Liver (tissue), 9 donors: ENCODE data around the gene IREB2. TPM values are rescaled to one million over a fixed set of nuclear protein-coding genes. Genes with fewer than 3 reads are reported as not detected.
A peak's percentile ranks its signal among the peaks of the same experiment; 100 is the strongest.
"Not testable (repeated sequence)": the region's sequence is repeated elsewhere in the genome, so short reads cannot be mapped to it uniquely, and the experiment has no call there.

Experiments used
- DNase-seq: peaks from one replicate; pipeline ENCODE4 v3.0.0-alpha.2; 2017; ENCODE audit warnings: low spot score
- H3K27ac ChIP-seq, 2 donors: one replicate each; pipeline ENCODE4 v1.7.0; 2013; ENCODE audit warnings: inconsistent platforms in 2 of 2, low read length in 2 of 2, control low read depth in 1 of 2, low read depth in 1 of 2, mild to moderate bottlenecking in 1 of 2
- H3K27me3 ChIP-seq, 4 donors: one replicate each; pipeline versions ENCODE4 v1.6.1 to v1.7.0; 2013; ENCODE audit warnings: low read length in 3 of 4, inconsistent platforms in 1 of 4, mild to moderate bottlenecking in 1 of 4, moderate library complexity in 1 of 4; ENCODE audit not compliant: control insufficient read depth in 4 of 4, insufficient read depth in 4 of 4
- H3K36me3 ChIP-seq, 4 donors: one replicate each; pipeline versions ENCODE4 v1.6.1 to v1.7.0; 2013; ENCODE audit warnings: low read length in 3 of 4, mild to moderate bottlenecking in 3 of 4, low read depth in 1 of 4, moderate library complexity in 1 of 4; ENCODE audit not compliant: control insufficient read depth in 4 of 4, insufficient read depth in 3 of 4
- H3K4me1 ChIP-seq, 4 donors: one replicate each; pipeline versions ENCODE4 v1.6.1 to v1.7.0; 2013; ENCODE audit warnings: low read length in 3 of 4, mild to moderate bottlenecking in 3 of 4, moderate library complexity in 1 of 4; ENCODE audit not compliant: control insufficient read depth in 4 of 4, insufficient read depth in 4 of 4
- H3K4me3 ChIP-seq, 3 donors: one replicate each; pipeline versions ENCODE4 v1.6.1 to v1.7.0; 2013; ENCODE audit warnings: low read length in 3 of 3, control low read depth in 1 of 3, low read depth in 1 of 3, mild to moderate bottlenecking in 1 of 3
- H3K9ac ChIP-seq, 2 donors: one replicate each; pipeline ENCODE4 v1.7.0; 2013; ENCODE audit warnings: low read length in 2 of 2, mild to moderate bottlenecking in 2 of 2, moderate library complexity in 2 of 2, control low read depth in 1 of 2, low read depth in 1 of 2
- H3K9me3 ChIP-seq, 4 donors: one replicate each; pipeline versions ENCODE4 v1.6.1 to v1.7.0; 2013; ENCODE audit warnings: low read length in 3 of 4; ENCODE audit not compliant: control insufficient read depth in 4 of 4
- EGR1 ChIP-seq, 2 donors: IDR thresholded peaks; 2 replicates each; pipeline ENCODE4 v1.6.1; 2016 to 2018; ENCODE audit warnings: antibody characterized with exemption in 2 of 2, low read depth in 2 of 2
- FOXA1 ChIP-seq: IDR thresholded peaks from 2 replicates; pipeline ENCODE4 v1.6.1; 2016; ENCODE audit warnings: antibody characterized with exemption
- FOXA2 ChIP-seq: IDR thresholded peaks from 2 replicates; pipeline ENCODE4 v1.6.1; 2016; ENCODE audit warnings: antibody characterized with exemption
- GABPA ChIP-seq, 2 donors: IDR thresholded peaks in 1 of 2; conservative IDR thresholded peaks in 1 of 2; 2 replicates each; pipeline ENCODE4 v1.6.1; 2016; ENCODE audit warnings: antibody characterized with exemption in 2 of 2, mild to moderate bottlenecking in 1 of 2, moderate library complexity in 1 of 2
- HNF4A ChIP-seq, 2 donors: conservative IDR thresholded peaks; 2 replicates each; pipeline ENCODE4 v1.6.1; 2016; ENCODE audit warnings: antibody characterized with exemption in 2 of 2, mild to moderate bottlenecking in 2 of 2
- HNF4G ChIP-seq: IDR thresholded peaks from 2 replicates; pipeline ENCODE4 v1.6.1; 2016; ENCODE audit warnings: antibody characterized with exemption
- RAD21 ChIP-seq, 2 donors: IDR thresholded peaks; 2 replicates each; pipeline ENCODE4 v1.6.1; 2016; ENCODE audit warnings: antibody characterized with exemption in 2 of 2, mild to moderate bottlenecking in 2 of 2
- RXRA ChIP-seq, 2 donors: IDR thresholded peaks; 2 replicates each; pipeline ENCODE4 v1.6.1; 2017 to 2018; ENCODE audit warnings: antibody characterized with exemption in 2 of 2, mild to moderate bottlenecking in 1 of 2
- SP1 ChIP-seq: IDR thresholded peaks from 2 replicates; pipeline ENCODE4 v1.6.1; 2018; ENCODE audit warnings: antibody characterized with exemption, mild to moderate bottlenecking
- YY1 ChIP-seq: IDR thresholded peaks from 2 replicates; pipeline ENCODE4 v1.6.1; 2016; ENCODE audit warnings: antibody characterized with exemption, mild to moderate bottlenecking
- WGBS: extraction: QIAGEN DNeasy Blood & Tissue Kit; methylation state at CpG from one replicate; pipeline ENCODE4 v1.1.7; 2013; 5-methylcytosine and 5-hydroxymethylcytosine counted together
- polyA plus RNA-seq, 2 donors: library from polyadenylated mRNA; stranded (reverse) in 1 of 2; unstranded in 1 of 2; fragments of 200-250 nt in 1 of 2; fragments of >200 nt in 1 of 2; fragmentation: Nextera tagmentation in 1 of 2; extraction: Ambion mirVana in 1 of 2; gene quantifications; one replicate each; pipeline versions ENCODE4 v1.2.1 to v1.2.3, GENCODE V29; 2013 to 2015
- total RNA-seq, 2 donors: library from RNA; depleted of rRNA; stranded (reverse); fragments of >200 nt; gene quantifications; one replicate each; pipeline ENCODE4 v1.2.3, GENCODE V29; 2014
- TF ChIP-seq, protein P1 (sequence below): IDR thresholded peaks from 2 replicates; pipeline ENCODE4 v1.6.1; 2016; ENCODE audit warnings: antibody characterized with exemption
- TF ChIP-seq, protein P2 (sequence below): fragments of 150-350 bp; IDR thresholded peaks from 2 replicates; pipeline ENCODE4 v1.5.1; 2017; ENCODE audit warnings: improper control_type of control experiment, low read depth, low read length; ENCODE audit not compliant: missing input control
- TF ChIP-seq, protein P3 (sequence below): IDR thresholded peaks from 2 replicates; pipeline ENCODE4 v1.6.1; 2016; ENCODE audit warnings: antibody characterized with exemption
- donor health status: healthy.
- donor health status: healthy.
- donor health status: healthy.
- donor health status: healthy.
- donor health status: healthy.

The IREB2 gene
- total and polyA plus RNA-seq, 4 donors: 7.0 to 51.4 (median 17.0) TPM

DNA sequence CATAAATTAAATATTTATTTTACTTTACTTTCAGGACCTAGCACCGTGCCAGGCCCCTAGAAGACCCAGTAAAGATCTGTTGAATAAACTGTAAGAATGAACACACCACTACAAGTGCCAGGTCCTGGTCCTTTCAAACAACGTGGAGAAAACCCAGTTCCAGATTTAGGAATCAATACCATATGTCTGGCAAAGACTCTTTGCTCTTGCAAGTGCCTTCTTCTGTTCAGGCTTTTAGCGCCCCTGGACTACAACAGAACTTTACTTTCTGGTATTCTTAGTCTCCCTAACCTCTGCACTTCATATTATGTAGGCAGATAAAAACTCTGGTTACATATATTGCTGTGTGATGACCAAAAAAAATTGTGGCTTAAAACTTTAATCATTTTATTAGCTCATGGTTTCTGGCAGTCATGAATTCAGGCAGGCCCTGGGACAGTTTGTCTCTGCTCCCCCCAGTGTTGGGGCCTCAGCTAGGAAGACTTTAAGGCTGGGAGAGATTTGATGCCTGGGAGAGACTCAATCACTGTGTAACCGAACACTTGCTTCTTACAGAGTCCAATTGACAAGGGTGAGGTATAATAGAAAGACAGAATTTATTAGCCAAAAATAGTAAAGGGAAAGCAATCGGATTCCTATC lies 99.4 kb downstream of the IREB2 start:
- 87% methylated on average over 5 of the region's 5 CpGs for WGBS
- Histone ChIP-seq H3K27ac (no peak overlapping the region), H3K9ac (no peak overlapping the region), H3K36me3 (peaks cover 0 to 3% (median 2%) of the 10 kb centered on the region in 4 donors), H3K4me1 (peaks cover 0 to 18% (median 10%) of the 10 kb centered on the region in 4 donors), H3K4me3 (no peak overlapping the region), H3K9me3 (no peaks in the 10 kb centered on the region), H3K27me3 (no peaks in the 10 kb centered on the region)
- TF ChIP-seq GABPA (IDR thresholded peaks at IDR 0.05 in 1 of 2, conservative IDR thresholded peaks at IDR 0.05 in 1 of 2): no peak
- TF ChIP-seq FOXA2: no peak
- no peak for DNase-seq

DNA sequence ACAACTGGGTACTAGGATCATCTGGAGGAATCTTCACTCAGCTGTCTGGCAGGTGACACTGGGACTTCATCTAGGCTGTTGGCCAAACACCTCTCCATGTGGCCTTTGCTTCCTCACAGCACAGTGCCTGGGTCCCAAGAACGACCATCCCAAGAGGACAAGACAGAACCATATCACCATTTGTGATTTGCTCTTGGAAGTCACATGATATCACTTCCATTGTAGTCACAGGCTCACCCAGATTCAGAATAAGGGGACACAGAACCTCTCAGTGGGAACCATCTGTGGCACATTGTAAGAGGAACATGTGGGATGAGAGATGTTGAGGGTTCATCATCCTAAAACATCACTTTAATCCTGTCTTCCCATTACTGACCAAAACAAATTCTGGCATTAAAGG lies 100.3 kb downstream of the IREB2 start:
- Histone ChIP-seq H3K36me3 (peaks cover 0 to 8% (median 6%) of the 10 kb centered on the region in 4 donors), H3K4me3 (no peak overlapping the region), H3K9ac (no peak overlapping the region), H3K4me1 (peaks cover 0 to 21% (median 11%) of the 10 kb centered on the region in 4 donors), H3K27ac (no peak overlapping the region), H3K9me3 (no peaks in the 10 kb centered on the region), H3K27me3 (no peaks in the 10 kb centered on the region)
- TF ChIP-seq EGR1 (IDR thresholded peaks at IDR 0.05; ENCODE audit: low read depth in 2 of 2) (no peak), SP1 (no peak), HNF4A (conservative IDR thresholded peaks at IDR 0.05) (no peak), RAD21 (IDR thresholded peaks at IDR 0.05) (no peak), FOXA2 (no peak), HNF4G (no peak), RXRA (IDR thresholded peaks at IDR 0.05) (no peak), YY1 (no peak), GABPA (IDR thresholded peaks at IDR 0.05 in 1 of 2, conservative IDR thresholded peaks at IDR 0.05 in 1 of 2) (no peak), FOXA1 (no peak)
- TF ChIP-seq, protein P1, sequence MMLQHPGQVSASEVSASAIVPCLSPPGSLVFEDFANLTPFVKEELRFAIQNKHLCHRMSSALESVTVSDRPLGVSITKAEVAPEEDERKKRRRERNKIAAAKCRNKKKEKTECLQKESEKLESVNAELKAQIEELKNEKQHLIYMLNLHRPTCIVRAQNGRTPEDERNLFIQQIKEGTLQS: no peak
- TF ChIP-seq, protein P2, sequence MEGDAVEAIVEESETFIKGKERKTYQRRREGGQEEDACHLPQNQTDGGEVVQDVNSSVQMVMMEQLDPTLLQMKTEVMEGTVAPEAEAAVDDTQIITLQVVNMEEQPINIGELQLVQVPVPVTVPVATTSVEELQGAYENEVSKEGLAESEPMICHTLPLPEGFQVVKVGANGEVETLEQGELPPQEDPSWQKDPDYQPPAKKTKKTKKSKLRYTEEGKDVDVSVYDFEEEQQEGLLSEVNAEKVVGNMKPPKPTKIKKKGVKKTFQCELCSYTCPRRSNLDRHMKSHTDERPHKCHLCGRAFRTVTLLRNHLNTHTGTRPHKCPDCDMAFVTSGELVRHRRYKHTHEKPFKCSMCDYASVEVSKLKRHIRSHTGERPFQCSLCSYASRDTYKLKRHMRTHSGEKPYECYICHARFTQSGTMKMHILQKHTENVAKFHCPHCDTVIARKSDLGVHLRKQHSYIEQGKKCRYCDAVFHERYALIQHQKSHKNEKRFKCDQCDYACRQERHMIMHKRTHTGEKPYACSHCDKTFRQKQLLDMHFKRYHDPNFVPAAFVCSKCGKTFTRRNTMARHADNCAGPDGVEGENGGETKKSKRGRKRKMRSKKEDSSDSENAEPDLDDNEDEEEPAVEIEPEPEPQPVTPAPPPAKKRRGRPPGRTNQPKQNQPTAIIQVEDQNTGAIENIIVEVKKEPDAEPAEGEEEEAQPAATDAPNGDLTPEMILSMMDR: no peak
- TF ChIP-seq, protein P3, sequence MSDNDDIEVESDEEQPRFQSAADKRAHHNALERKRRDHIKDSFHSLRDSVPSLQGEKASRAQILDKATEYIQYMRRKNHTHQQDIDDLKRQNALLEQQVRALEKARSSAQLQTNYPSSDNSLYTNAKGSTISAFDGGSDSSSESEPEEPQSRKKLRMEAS: no peak
- no peak for DNase-seq
- WGBS: 72% methylated on average over 1 of the region's 1 CpG

DNA sequence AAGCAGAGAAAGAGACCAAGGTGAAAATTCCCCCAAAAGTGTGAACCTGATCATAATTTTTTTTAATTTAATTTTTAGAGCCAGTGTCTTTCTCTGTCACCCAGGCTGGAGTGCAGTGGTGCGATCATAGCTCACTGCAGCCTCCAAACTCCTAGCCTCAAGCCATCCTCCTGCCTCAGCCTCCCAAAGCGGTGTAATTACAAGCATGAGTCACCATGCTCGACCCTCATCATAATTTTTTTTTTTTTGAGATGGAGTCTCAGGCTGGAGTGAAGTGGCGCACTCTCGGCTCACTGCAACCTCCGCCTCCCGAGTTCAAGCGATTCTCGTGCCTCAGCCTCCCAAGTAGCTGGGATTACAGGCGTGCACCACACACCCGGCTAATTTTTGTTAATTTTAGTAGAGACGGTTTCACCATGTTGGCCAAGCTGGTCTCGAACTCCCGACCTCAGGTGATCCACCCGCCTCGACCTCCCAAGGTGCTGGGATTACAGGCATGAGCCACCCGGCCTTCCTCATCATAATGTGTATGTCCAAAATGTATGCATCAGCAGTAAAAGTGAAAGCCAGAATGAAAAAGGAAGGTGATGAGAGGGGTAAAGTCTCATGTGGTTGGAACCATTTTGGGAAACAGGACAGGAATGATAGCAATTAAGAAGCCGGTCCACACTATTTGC lies 101.6 kb downstream of the IREB2 start:
- H3K9me3 ChIP-seq, DNase-seq, H3K27me3 ChIP-seq: not testable (repeated sequence)
- H3K4me3 ChIP-seq: peak overlapping the region; percentile 90 to 98 (median 92)
- H3K4me1 ChIP-seq: peaks cover 0 to 21% (median 11%) of the 10 kb centered on the region in 4 donors
- peaks cover 0 to 14% (median 11%) of the 10 kb centered on the region in 4 donors for H3K36me3 ChIP-seq
- peak overlapping the region; percentile 98 to 100 for H3K9ac ChIP-seq
- WGBS: 75% methylated on average over 18 of the region's 18 CpGs
- H3K27ac ChIP-seq: peak overlapping the region; percentile 96 to 98
